Heart left ventricle (tissue), 13 donors: Measurements from ENCODE around the gene ABHD16A.

Source experiments
- CTCF ChIP-seq, 12 donors: fragments of 200-600 bp; sonication (generic) in 4 of 12; IDR thresholded peaks; one replicate each; pipeline versions ENCODE4 v1.5.0 to v1.8.0; 2018 to 2022; ENCODE audit warnings: antibody characterized with exemption in 12 of 12, mild to moderate bottlenecking in 5 of 12
- POLR2A ChIP-seq, 2 donors: fragments of 450-650 bp; IDR thresholded peaks; one replicate each; pipeline ENCODE4 v1.6.1; 2017; ENCODE audit warnings: antibody characterized with exemption in 2 of 2, mild to moderate bottlenecking in 2 of 2, moderate library complexity in 2 of 2
- donor health status: ischemic (EF 13 %, LVEDD 7.1; RV severe dilation, severe dysfunction).
- donor health status: DM: no; HTN: yes; CAD: no.
- donor health status: DM: no; HTN: no; CAD: no.
- donor health status: ischemic (EF 25% LVEDD 6.9; RV normal size, moderate dysfunction).
- donor health status: ischemic (EF 25% LVEDD 5.7; RV mildly dilated, moderate dysfunction).
- donor health status: ischemic (EF 35%, LVEDD 5.7; RV mildly dilated, moderate dysfunction).
- donor health status: nonischemic (EF 11% LVEDD 7.7; RV severe dilation, severe dysfunction).
- donor health status: DM: yes; HTN: yes; CAD: no.
- donor health status: PGD.
- donor health status: ischemic (EF 29% LVEDD 5.4; RV normal size, mild dysfunction).
- donor health status: nonischemic (EF 23%, LVEDD 6.1; RV moderate dilation, normal function).

DNA sequence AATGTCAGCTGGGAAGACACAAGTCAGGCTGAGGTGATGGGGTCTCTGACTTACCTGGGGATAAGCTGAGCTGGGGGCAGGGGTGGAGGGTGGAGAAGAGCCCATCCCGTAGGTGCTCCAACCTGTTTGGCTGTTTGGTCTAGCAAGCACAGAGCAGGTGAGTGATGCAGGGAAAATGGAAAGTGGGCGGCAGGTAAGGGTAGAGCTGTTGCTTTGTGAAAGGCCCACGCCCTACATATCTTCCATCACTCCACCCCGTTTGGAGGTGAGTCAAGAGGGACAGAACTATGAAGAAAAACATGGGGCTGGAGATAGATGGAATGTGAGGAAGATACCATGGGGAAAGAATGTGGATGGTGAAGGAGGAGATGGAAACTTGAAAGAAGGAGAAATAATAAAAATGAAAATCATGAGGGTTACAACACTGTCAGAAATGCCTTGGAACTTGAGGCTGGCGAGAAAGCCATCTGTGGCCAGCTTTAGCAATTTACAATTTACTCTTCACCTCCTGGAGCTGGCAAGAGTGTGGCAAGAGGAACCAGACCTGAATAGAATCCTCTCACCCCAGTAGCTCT, 17.2 kb upstream of the ABHD16A start:
- TF ChIP-seq CTCF (IDR thresholded peaks at IDR 0.05), result no peak
- no peak for TF ChIP-seq POLR2A (IDR thresholded peaks at IDR 0.05)
